ENCODE data around the gene SLC25A48.

The SLC25A48 gene, protein sequence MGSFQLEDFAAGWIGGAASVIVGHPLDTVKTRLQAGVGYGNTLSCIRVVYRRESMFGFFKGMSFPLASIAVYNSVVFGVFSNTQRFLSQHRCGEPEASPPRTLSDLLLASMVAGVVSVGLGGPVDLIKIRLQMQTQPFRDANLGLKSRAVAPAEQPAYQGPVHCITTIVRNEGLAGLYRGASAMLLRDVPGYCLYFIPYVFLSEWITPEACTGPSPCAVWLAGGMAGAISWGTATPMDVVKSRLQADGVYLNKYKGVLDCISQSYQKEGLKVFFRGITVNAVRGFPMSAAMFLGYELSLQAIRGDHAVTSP

DNA sequence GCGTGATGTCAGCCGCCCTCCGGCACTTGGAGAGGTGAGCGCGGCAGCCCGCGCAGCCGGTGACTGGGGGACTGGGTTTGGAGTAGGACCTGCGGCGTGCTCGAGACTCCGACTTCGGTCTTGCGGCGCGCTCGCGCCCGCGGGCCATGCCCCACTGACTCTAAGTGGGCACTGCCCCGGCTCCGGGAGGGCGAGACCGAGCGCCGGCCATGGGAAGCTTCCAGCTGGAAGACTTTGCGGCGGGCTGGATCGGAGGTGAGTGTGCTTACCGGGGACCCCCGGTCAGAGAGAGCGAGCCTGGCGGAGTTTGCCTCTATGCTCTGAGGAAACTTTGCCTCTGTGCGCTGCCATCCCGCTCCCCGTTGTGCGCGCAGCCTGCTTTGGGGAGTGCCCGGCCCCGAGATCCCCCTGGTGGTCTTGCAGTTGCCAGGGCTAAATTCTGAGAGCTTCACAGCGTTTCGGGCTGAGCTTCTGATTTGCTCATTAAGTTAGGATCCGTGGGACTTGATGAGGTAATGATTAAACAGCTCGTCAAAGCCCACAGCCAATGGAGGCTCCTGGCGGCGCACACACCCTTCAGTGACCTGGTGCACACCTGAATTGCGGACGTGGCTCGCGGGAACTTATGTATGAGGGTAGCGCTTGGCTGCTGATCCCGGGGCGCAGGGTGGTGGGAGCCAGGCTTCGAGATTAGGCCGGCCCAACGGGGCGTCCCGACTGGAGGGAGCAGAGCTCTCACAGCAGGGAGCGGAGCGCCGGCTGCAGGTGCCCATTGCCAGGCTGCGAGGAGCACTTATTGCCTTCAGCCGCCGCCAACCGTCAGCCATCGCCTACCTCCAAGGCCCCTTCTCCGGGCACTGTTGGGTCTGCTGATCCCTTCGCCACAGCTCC is at the start of gene SLC25A48:
SLC25A48 (plus strand) TSS at position 25 of the 891 bp plus-strand sequence; CDS start at position 210, 185 bp downstream.
- DNase-seq (ENCODE audit: low spot score), result peak; percentile 88

DNA sequence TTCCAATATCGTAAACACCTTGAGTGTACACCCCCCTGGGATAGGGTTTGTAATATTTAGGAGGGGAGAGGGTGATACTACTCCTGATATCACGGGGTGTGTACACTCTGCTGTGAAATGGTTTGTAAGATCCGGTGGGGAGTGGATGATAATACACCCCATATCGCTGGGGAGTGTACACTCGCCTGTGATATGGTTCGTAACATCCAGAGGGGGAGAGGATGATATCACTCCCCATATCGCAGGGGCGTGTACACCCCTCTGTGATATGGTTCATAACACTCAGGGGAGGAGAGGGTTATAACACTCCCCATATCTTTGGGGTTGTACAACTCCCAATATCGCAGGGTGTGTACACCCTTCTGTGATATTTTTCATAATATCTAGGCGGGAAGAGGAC is 33.8 kb upstream of the SLC25A48 start:
- no peak for DNase-seq (ENCODE audit: low spot score)

DNA sequence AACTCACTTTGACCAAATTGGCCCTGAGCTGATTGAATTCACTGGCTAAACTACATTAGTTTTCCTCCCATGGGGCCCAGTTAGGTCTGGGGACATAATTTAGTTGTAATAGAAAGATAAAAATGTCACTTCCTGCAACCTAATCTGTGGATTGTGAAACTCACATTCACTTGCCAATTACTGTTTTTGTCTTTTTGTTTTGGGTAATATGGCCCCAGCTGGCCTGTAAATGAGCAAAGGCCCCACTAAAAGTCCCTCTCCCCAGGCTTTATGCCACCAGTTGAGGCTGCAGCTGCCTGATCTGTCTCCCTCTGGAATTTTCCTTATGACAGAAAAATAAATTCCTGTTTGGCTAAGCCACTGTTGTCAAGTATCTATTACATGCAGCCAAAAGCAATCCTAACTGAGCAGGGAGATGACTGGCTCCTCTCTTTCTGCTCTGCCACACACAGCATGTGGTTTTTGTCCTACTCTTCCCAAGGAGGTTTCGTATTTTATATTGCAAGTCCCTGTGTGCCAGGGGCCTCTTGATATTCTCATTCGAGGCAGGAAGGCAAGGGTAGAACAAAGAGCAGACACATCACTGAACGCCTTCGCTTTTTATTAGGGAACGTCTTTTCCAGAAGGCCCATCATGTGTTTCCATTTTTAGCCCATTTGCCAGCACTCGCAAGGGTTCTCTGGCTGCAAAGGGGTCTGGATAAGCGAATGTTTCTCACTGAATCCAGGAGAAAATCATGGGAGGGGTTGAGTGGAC is 24.1 kb upstream of the SLC25A48 start:
- no peak for DNase-seq (ENCODE audit: low spot score)

DNA sequence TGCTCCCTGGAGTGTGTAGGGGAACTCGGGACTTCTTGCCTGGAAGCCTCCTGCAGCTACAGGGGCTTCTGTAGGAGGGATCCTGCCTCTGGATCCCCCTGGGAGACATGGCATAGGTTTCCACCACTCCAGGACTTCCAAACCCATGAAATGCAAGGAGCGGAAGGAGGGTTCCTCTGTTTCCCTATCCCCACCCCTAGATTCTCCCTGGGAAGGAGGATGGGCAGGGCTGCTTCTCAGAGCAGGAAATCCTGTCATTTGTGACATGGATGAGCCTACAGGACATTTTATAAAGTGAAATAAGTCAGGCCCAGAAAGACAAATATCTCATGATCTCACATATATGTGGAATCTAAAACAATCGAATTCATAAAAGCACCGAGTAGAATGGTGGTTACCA is 23.5 kb upstream of the SLC25A48 start:
- no peak for DNase-seq (ENCODE audit: low spot score)

DNA sequence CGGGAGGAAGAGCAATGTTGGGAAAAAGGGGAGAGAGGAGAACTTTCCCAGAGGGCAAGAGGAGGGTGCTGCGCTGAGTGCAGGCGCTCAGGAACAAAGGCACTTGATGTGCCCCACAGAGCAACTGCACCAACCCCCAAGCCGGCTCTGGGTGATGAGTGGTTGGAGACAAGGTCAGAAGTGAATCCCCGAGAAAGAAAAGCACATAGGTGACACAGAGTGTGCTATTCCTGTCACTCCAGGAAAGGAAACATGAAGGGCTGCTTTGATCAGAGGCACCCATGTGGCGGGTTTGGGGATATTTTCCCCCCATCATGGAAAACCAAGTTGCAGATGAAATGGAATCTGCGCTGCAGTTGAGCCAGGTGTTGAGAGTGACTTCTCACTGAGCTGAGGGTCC is 20.7 kb upstream of the SLC25A48 start:
- no peak for DNase-seq (ENCODE audit: low spot score)

DNA sequence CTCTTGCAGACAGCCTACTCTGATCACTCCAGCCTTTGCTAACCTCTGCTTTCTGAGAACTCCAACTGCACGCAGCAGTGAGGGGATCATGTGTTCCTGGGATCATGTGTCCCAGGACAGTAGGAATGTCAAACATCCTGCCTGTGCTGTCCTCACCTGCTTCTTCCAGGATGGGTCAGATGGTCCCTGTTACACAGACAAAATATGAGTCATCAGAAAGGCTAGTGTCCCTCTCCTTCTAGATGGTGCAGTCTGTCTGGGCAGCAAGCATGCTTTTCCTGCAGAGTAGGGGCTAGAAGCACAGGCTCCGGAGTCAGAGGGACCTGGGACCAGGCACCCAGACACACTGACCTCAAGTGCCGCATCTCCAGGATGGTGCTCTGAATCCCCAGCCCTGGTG is 20.1 kb upstream of the SLC25A48 start:
- DNase-seq (ENCODE audit: low spot score), result no peak

DNA sequence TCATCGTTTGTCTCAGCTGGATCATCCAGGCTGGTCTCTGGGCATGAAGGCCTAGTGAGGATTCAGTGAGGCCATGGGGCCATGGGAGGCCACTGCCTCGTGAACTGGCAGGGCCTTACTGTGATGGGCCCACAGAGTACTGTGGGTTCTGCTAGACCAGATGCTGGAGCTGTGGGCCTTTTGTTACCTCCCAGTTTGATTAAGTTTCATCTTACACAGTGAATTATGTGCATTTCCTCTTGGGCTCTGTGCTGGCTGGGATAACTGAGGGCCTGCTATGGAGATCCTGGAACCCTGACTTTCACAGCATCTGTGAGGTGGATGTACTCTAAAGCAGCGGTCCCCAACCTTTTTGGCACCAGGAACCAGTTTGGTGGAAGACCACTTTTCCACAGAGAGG is 19.7 kb upstream of the SLC25A48 start:
- no peak for DNase-seq (ENCODE audit: low spot score)

DNA sequence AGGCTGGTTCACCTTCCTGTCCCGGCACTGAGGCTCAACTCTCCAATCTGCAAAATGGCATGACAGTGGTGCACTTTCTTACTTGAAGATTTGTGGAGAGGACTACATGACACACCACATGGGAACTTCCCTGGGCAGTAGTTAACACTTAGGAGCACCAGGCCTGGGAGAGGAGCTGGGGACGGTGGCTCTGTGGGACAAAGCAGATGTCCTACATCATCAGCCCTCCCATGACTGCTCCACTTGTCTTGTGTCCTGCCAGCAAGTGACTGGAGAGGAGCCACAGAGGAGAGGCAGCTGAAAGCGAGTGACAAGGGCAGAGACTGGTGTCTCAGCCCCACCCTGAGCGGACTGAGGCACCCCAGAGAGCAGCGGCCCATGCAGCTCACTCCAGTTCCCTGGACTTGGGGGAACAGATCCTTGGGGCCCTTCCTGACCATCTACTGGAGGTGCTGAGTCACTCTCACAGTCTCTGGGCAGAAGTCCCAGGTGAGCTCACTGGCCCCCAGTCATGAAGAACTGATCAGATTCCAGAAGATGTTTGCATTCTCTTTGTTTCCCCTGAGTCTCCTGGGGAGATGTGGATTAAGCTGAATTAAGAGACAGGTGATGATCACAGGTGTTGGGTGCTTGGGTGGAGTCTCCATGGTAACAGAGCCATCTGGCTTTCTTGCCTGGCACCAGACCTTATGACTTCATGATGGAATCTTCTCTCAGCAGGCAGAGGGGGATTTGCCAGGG is 13.2 kb upstream of the SLC25A48 start:
- no peak for DNase-seq (ENCODE audit: low spot score)

DNA sequence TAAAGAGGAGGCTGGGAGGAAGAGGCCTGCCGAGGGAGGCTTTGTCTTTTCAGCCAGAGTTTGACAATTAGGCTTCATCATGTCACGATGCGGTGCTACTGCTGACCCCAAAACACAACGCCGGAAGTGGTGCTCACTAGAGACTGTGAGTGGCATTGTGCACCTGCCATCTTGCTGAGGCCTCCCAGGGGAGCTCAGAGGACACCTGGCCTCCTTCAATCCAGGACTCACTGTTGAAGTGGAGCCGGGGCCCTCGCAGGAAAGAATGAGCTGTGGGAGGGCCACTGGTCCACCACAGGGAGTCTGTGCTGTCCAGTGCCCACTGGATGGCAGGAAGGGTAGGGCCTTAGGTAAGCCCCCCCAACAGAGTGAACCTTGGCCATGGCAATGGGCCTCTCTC is 12.7 kb upstream of the SLC25A48 start:
- no peak for DNase-seq (ENCODE audit: low spot score)

DNA sequence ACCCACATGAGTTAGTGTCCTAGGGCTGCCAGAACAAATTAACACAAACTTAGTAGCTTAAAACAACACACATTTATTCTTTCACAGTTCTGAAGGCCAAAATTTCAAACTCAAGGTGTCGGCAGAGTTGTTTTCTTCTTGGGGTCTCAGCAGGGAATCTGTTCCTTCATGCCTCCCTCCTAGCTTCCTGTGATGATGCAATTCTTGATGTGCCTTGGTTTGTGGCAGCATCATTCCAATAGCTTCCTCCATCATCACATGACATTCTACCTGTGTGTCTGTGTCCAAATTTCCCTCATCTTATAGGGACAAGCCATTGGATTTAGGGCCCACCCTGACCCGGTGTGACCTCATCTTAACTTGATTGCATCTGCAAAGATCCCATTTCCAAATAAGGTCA is 12.2 kb upstream of the SLC25A48 start:
- DNase-seq (ENCODE audit: low spot score), result no peak

DNA sequence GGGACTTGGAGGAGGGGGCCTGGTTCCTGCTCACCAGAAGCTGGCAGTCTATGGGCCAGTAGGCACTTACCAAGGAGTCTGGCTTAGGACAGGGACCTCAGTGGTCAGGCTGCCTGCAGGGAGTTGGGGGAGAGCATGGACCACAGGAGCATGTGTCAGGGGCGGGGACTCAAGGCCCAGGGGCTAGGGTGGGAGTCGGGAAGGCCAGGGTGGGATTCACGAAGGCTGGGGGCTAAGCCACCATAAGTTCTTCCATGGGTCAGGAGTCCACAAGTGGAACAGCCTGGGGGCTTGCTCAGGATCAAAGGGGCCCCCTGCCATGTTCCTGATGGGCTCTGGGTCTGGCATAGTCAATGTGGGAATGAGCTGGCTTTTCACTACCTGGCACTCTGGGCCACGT is 11.5 kb upstream of the SLC25A48 start:
- DNase-seq (ENCODE audit: low spot score), result no peak

DNA sequence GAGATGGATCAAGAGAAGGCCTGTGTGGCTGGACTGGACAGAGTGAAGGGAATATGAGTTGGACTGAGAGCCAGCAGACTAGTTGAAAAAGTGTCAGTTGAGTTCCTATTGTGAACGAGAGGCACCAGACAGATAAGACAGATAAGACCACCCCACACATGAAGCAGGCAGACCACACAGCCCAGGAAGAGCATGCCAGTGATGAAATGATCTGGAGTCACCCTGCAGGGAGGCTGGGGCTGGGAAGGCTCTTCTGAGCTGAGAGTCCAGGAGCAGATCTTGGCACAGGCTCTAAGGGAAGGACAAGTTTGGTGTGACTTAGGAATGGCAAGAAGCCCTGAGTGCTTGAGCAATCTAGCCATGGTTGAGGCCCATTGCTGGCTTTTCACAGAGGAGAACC is 10.6 kb upstream of the SLC25A48 start:
- no peak for DNase-seq (ENCODE audit: low spot score)

DNA sequence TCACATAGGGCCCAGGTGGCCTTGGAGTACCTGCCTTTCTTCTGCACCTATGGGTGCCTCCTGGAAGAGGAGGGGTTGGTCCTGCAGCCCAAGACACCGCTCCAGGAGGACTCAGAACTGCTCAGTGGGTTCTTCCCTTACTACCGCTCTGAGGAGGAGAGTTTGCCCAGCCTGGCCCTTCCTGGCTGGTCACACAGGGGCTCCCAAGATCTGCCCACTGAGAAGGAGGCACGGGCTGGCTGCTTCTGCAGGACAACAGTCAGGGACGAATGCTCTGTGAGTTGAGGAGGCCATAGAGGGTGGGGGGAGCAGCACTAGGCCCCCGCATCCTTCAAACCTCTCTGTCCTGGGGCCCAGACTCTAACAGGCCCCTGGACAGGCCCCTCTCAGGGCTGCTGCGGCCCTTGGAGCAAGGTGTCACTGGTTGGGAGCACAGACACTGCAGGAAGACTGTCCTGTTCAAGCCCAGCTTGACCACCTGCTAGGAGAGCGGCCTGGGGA is 9.9 kb upstream of the SLC25A48 start:
- no peak for DNase-seq (ENCODE audit: low spot score)

DNA sequence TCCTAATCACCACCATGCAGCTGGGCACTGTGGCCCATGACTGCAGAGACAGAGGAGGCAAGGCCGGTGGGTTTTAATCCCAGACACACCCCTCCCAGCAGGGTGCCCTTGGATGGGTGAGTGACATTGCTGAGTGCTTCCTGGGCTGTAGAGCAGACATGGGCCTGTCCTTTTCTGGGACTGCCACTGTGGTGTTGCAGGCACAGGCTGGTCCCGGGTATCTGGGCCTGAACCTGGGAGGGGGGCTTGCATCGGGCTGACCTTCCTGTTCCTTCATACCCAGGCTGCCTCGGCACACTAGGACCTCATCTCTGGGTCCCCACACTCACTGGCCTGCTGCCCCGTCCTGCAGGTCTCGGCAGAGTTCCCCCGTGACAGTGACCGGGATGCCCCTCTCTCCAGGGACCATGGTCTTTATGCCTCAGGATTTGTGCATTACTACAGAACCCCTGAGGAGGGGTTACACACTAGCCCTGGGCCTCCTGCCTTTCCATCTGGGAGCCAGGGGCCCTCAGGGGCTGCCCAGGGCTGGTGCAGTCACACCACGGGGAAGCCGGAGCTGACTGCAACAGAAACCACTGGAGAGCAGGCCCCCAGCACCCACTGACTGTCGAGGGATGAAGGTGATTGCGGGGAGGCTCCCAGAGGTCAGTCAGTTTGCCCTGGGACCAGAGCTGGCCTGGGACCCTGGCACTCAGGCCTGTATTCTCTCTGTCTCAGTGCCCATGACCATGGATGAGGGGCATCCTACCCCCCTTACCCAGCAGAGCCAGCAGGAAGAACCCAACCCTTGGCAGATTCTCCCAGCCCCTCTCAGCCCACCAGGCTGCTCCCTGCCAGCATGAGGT is 8.9 kb upstream of the SLC25A48 start:
- no peak for DNase-seq (ENCODE audit: low spot score)

DNA sequence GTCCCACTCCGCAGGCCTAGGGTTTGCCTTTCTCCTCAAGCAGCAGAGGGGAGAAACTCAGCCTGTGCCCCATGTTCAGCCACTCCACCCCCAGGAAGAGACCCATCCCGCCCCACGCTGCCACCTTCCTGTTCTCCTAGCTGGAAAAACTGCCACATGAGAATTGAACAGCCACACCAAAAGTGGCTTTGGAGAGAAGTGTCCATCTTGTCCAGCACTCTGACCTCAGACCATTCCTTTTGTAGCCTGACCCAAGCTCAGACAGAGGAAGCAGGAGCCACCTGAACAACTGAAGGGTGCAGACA is 8.3 kb upstream of the SLC25A48 start:
- DNase-seq (ENCODE audit: low spot score), result no peak

DNA sequence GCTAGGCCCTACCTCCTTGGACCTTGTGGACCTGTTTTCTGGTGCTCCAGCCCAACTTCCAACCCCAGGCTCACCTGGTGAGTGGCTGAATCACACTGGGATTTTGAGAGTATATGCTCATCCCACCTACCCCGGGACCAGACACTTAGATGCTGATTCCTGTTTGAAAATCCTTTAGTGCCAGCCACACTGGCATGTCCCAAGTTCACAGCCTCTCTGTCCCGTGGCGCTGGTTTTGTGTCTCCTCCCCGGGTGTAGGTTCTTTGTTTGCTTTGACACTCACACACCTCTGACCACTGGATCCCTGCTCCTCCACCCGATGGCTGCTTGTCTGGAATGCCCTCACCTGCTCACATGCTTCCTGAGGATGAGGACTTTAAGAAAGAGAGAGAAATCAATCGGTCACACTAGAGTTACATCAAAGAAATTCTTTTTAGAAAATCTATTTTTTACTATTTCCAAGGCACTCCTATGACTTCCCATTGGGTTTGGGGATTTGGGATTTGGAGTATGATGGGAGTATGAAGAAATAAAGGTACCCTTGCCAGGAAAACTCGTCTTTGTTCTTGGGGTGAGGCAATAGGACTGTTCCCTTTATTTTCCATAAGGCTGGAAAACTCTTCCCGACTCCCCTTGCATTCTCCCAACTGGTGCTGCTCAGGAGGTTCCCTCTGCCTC is 7.3 kb upstream of the SLC25A48 start:
- DNase-seq (ENCODE audit: low spot score), result no peak

DNA sequence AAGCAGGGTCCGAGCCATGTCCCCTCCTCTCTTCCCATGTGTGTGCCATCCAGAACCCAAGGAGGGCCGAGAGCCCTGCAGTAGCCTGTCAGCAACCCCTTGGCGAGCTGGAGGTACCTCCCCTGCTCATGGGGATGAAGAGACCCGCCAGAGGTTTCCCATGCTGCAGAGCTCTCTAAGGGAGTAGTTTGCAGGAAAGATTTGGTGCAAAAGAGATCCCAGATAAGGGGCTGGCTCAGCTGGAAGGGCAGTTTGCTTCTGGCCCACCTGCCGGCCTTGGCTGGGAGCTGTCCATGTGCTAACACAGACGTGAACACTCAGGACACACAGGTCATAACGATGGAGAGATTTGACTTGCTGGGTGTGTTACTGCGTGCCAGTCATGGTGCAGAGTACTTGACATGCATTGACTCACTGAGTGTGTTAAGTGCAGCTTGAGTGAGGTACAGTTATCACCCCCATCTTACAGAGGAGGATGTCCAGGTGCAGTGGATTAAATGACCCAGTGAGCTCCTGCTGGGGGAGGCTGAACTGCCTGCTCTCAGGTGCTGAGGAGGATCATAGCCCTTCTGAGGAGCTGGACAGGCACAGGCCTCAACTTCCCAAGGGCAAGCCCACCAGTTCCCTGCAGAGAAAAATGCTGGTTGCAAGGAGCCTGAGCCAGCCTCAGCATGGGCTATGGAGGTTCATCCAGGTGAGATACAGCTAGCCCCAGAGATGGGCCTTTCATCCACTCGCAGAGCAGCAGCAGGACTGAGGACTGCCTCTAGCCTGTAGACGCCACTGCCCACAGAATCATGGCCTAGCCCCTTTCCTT is 6.3 kb upstream of the SLC25A48 start:
- DNase-seq (ENCODE audit: low spot score), result no peak

DNA sequence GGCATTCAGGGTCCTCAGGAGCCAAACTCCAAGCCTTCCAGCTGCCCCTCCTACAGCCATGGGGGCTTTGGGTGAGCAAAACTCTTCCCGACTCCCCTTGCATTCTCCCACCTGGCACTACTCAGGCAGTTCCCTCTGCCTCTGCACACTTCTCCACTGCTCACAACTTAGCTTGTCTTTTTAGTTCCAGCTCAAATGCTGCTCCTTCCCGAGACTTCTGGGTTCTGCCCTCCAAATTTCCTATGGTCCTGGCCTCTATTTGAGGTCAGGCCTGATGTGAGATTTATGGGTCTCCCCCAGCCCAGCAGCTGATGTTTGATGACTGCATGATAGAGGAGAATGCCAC is 5.7 kb upstream of the SLC25A48 start:
- DNase-seq (ENCODE audit: low spot score), result no peak

DNA sequence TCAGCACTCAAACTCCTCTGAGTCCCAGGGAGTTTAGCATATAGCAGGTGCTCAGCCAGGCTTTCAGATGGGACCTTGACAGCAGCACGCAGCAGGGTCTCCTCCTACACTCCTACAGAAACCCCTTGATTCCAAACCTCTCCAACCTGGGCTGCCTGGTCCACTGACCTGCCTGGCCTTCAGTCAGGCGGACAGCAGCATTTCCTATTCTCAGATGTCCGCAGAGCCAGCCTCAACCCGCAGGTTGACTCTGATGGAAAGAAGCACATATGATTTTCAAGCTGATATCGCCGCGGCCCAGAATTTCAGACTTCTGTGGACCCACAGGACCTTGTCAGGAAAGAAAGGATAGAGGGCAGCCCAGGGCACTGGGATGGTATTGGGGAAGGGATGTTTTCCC is 5.3 kb upstream of the SLC25A48 start:
- no peak for DNase-seq (ENCODE audit: low spot score)

Measured in iPS-NIHi11 (cell line).